WTC11 (cell line): ENCODE results near the gene SLC7A10.

Experiments used
- CTCF ChIP-seq: fragments of 200-600 bp; IDR thresholded peaks from 2 replicates; pipeline ENCODE4 v1.8.0; 2022; ENCODE audit warnings: antibody characterized with exemption
- GABPB1 ChIP-seq: sonication (generic); formaldehyde crosslinking; IDR thresholded peaks from 2 replicates; pipeline ENCODE4 v1.8.1; 2023; ENCODE audit warnings: mild to moderate bottlenecking, missing genetic modification reagents
- HMGA2 ChIP-seq: fragments of 250-450 bp; sonication (Bioruptor Pico); IDR thresholded peaks from 2 replicates; pipeline ENCODE4 v1.4.0; 2021; ENCODE audit warnings: mild to moderate bottlenecking, moderate library complexity
- TP53 ChIP-seq: sonication (generic); formaldehyde crosslinking; IDR thresholded peaks from 2 replicates; pipeline ENCODE4 v1.8.1; 2023; ENCODE audit warnings: mild to moderate bottlenecking, missing genetic modification reagents
- USF2 ChIP-seq: sonication (generic); formaldehyde crosslinking; IDR thresholded peaks from 2 replicates; pipeline ENCODE4 v1.8.1; 2023; ENCODE audit warnings: mild to moderate bottlenecking, missing genetic modification reagents, moderate library complexity

GRCh38 chr19:33247441-33247819 is 21.8 kb upstream of the SLC7A10 start:
- TF ChIP-seq CTCF, result no peak
- TF ChIP-seq USF2 (CRISPR knock-in tag), result no peak
- no peak for TF ChIP-seq GABPB1 (CRISPR knock-in tag)
- no peak for TF ChIP-seq HMGA2 (CRISPR knock-in tag)
- no peak for TF ChIP-seq TP53 (CRISPR knock-in tag)
